K562 (cell line): ENCODE results near the gene SART3. TPM values are rescaled to one million over a fixed set of nuclear protein-coding genes. Genes with fewer than 3 reads are reported as not detected.

Experiments used
- ARID2 ChIP-seq: fragments of 450-650 bp; IDR thresholded peaks from 2 replicates; pipeline ENCODE4 v1.6.1; 2017; ENCODE audit warnings: antibody characterized with exemption, mild to moderate bottlenecking
- CBFA2T3 ChIP-seq: fragments of 450-650 bp; IDR thresholded peaks from 2 replicates; pipeline ENCODE4 v1.6.1; 2017
- CHD1 ChIP-seq: fragments of 200-600 bp; sonication (generic); IDR thresholded peaks from one replicate; pipeline ENCODE4 v1.6.1; 2012; ENCODE audit warnings: mild to moderate bottlenecking, moderate library complexity, low read length, inconsistent platforms
- HMG20A ChIP-seq: fragments of 450-650 bp; formaldehyde crosslinking; conservative IDR thresholded peaks from 2 replicates; pipeline ENCODE4 v1.4.0; 2020; ENCODE audit warnings: mild to moderate bottlenecking, mixed read lengths
- HNRNPL ChIP-seq: fragments of 200-400 bp; formaldehyde crosslinking; IDR thresholded peaks from 2 replicates; pipeline ENCODE4 v1.6.1; 2017; ENCODE audit warnings: low read depth, mild to moderate bottlenecking, low read length
- MYC ChIP-seq, 2 experiments: fragments of 250-450 bp in 1 of 2; sonication (Bioruptor Pico) in 1 of 2; IDR thresholded peaks; 2 replicates each; pipeline versions ENCODE4 v1.5.1 to v1.6.1; 2012 to 2021; ENCODE audit warnings: low read depth in 2 of 2, borderline replicate concordance in 1 of 2, improper control_type of control experiment in 1 of 2, low read length in 1 of 2, mild to moderate bottlenecking in 1 of 2, moderate library complexity in 1 of 2
- NR2C2 ChIP-seq, 2 experiments: fragments of 200-800 bp in 1 of 2; sonication (Bioruptor generic) in 1 of 2; sonication (generic) in 1 of 2; formaldehyde crosslinking in 1 of 2; IDR thresholded peaks; 2 replicates each; pipeline versions ENCODE4 v1.6.1 to v1.8.0; 2016 to 2022; ENCODE audit warnings: mild to moderate bottlenecking in 1 of 2, missing compliant biosample characterization in 1 of 2, missing genetic modification characterization in 1 of 2, missing genetic modification reagents in 1 of 2
- POLR2AphosphoS2 ChIP-seq: IDR thresholded peaks from 2 replicates; pipeline ENCODE4 v1.6.1; 2012; ENCODE audit warnings: low read length, improper control_type of control experiment
- POLR2AphosphoS5 ChIP-seq: IDR thresholded peaks from 2 replicates; pipeline ENCODE4 v1.6.1; 2011; ENCODE audit warnings: mild to moderate bottlenecking, low read depth, low read length, moderate library complexity; ENCODE audit not compliant: control insufficient read depth, insufficient read depth
- RBM17 ChIP-seq: fragments of 200-400 bp; formaldehyde crosslinking; IDR thresholded peaks from 2 replicates; pipeline ENCODE4 v1.6.1; 2017; ENCODE audit warnings: low read depth, mild to moderate bottlenecking, low read length, borderline replicate concordance
- SAFB2 ChIP-seq: fragments of 200-400 bp; formaldehyde crosslinking; IDR thresholded peaks from 2 replicates; pipeline ENCODE4 v1.6.1; 2018; ENCODE audit warnings: borderline replicate concordance, low read length, low read depth, moderate library complexity; ENCODE audit not compliant: severe bottlenecking
- SIX5 ChIP-seq, 2 experiments: IDR thresholded peaks; 2 replicates each; pipeline ENCODE4 v1.6.1; 2011; ENCODE audit warnings: low read length in 2 of 2, borderline replicate concordance in 1 of 2, low read depth in 1 of 2, mild to moderate bottlenecking in 1 of 2, moderate library complexity in 1 of 2; ENCODE audit not compliant: insufficient read depth in 1 of 2
- SP2 ChIP-seq: IDR thresholded peaks from 2 replicates; pipeline ENCODE4 v1.6.1; 2011; ENCODE audit warnings: mild to moderate bottlenecking, low read depth, low read length, moderate library complexity; ENCODE audit not compliant: poor library complexity, severe bottlenecking; ENCODE audit errors: extremely low read depth
- TCF3 ChIP-seq: sonication (generic); formaldehyde crosslinking; IDR thresholded peaks from 2 replicates; pipeline ENCODE4 v1.4.0; 2020; ENCODE audit warnings: mild to moderate bottlenecking, missing genetic modification reagents
- TGIF2 ChIP-seq: sonication (generic); formaldehyde crosslinking; IDR thresholded peaks from 2 replicates; pipeline ENCODE4 v1.8.1; 2022; ENCODE audit warnings: mild to moderate bottlenecking, missing genetic modification reagents, moderate library complexity
- ZNF232 ChIP-seq: sonication (generic); formaldehyde crosslinking; IDR thresholded peaks from 2 replicates; pipeline ENCODE4 v1.8.0; 2022; ENCODE audit warnings: mild to moderate bottlenecking, missing genetic modification reagents
- ZNF3 ChIP-seq: fragments of 250-450 bp; sonication (Bioruptor Pico); IDR thresholded peaks from 2 replicates; pipeline ENCODE4 v1.5.0; 2021; ENCODE audit warnings: mild to moderate bottlenecking, moderate library complexity
- ZNF589 ChIP-seq: fragments of 200-800 bp; sonication (Bioruptor generic); IDR thresholded peaks from 2 replicates; pipeline ENCODE4 v1.6.1; 2016; ENCODE audit warnings: low read depth, missing genetic modification characterization, missing compliant biosample characterization
- ZNF75A ChIP-seq: fragments of 450-650 bp; formaldehyde crosslinking; IDR thresholded peaks from 2 replicates; pipeline ENCODE4 v1.4.0; 2020; ENCODE audit warnings: mild to moderate bottlenecking
- polyA plus RNA-seq, 8 experiments: library from polyadenylated mRNA; depleted of rRNA in 4 of 8; stranded (reverse) in 5 of 8; unstranded in 3 of 8; fragments of >200 nt; fragmentation: Nextera tagmentation in 2 of 8; fragmentation: Illumina TruSeq in 1 of 8; extraction: Ambion mirVana in 2 of 8; extraction: Trizol in 1 of 8; gene quantifications; 2 replicates each; pipeline versions ENCODE4 v1.2.1 to v1.2.3, GENCODE V29; 2011 to 2014; ENCODE audit warnings: inconsistent platforms in 1 of 8, missing spikeins in 1 of 8
- total RNA-seq, 7 experiments: library from RNA; depleted of rRNA in 6 of 7; stranded (reverse); fragments of >200 nt in 6 of 7; fragmentation: Illumina TruSeq in 2 of 7; extraction: Trizol in 2 of 7; gene quantifications; 2 replicates each; pipeline versions ENCODE4 v1.2.1 to v1.2.3, GENCODE V29; 2011 to 2021; ENCODE audit warnings: low replicate concordance in 1 of 7
- TF ChIP-seq, protein P1 (sequence below): fragments of 450-650 bp; IDR thresholded peaks from 2 replicates; pipeline ENCODE4 v1.6.1; 2017; ENCODE audit warnings: antibody characterized with exemption
- TF ChIP-seq, protein P2 (sequence below): IDR thresholded peaks from 2 replicates; pipeline ENCODE4 v1.6.1; 2011; ENCODE audit warnings: borderline replicate concordance, low read depth, mild to moderate bottlenecking, moderate library complexity, low read length; ENCODE audit not compliant: insufficient read depth, poor library complexity, severe bottlenecking
- TF ChIP-seq, protein P3 (sequence below): fragments of 450-650 bp; IDR thresholded peaks from 2 replicates; pipeline ENCODE4 v1.7.0; 2016; ENCODE audit warnings: borderline replicate concordance

Gene SART3
- total and polyA plus RNA-seq, 9 of the 15 experiments (the other 6 are each of a cell fraction or from before 2014, with no cell fraction given): 8.9 to 167 (median 56.7) TPM

DNA sequence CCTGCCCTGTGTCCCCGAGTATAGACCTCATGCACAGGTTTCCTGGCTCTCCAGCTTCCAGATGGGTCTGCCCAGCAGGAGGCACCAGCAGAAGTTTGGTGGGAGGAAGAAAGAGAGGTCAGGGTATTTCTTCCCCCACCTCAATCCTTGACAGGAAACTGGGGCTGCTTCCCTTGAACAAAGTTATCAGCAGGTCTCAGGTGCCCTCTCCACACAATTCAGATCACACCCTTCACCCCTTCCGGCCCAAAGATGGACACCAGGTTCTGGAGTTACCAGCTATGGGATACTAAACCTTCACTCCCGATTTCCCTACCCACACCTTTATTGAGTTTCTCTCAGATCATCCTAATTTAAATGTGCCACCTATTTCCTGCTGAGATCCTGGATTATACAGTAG, 1.2 kb downstream of the SART3 start (continued):
- TF ChIP-seq ZNF232 (CRISPR knock-in tag): peak; percentile 50; the same call in 1 of the 2 replicates
- 0 out of 2 replicates have a peak, but pooled peaks have one; percentile 3 for TF ChIP-seq TCF3
- 0 out of 2 replicates have a peak, but pooled peaks have one; percentile 39 for TF ChIP-seq MYC (IDR thresholded peaks at IDR 0.05; ENCODE audit: low read depth, low read length)
- TF ChIP-seq MYC (CRISPR knock-in tag; IDR thresholded peaks at IDR 0.05; ENCODE audit: borderline replicate concordance, low read depth): no peak
- TF ChIP-seq, protein P1, sequence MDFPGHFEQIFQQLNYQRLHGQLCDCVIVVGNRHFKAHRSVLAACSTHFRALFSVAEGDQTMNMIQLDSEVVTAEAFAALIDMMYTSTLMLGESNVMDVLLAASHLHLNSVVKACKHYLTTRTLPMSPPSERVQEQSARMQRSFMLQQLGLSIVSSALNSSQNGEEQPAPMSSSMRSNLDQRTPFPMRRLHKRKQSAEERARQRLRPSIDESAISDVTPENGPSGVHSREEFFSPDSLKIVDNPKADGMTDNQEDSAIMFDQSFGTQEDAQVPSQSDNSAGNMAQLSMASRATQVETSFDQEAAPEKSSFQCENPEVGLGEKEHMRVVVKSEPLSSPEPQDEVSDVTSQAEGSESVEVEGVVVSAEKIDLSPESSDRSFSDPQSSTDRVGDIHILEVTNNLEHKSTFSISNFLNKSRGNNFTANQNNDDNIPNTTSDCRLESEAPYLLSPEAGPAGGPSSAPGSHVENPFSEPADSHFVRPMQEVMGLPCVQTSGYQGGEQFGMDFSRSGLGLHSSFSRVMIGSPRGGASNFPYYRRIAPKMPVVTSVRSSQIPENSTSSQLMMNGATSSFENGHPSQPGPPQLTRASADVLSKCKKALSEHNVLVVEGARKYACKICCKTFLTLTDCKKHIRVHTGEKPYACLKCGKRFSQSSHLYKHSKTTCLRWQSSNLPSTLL: no peak
- TF ChIP-seq NR2C2 (CRISPR knock-in tag; IDR thresholded peaks at IDR 0.05): no peak
- peak; percentile 42; the same call in 1 of the 2 replicates for TF ChIP-seq NR2C2 (tag; IDR thresholded peaks at IDR 0.05)
- TF ChIP-seq ZNF589 (CRISPR knock-in tag): peak; percentile 18; the same call in 1 of the 2 replicates
- TF ChIP-seq RBM17: no peak
- peak; percentile 22 for TF ChIP-seq CHD1
- TF ChIP-seq HMG20A (CRISPR knock-in tag): no peak
- TF ChIP-seq ZNF3: no peak
- TF ChIP-seq, protein P2, sequence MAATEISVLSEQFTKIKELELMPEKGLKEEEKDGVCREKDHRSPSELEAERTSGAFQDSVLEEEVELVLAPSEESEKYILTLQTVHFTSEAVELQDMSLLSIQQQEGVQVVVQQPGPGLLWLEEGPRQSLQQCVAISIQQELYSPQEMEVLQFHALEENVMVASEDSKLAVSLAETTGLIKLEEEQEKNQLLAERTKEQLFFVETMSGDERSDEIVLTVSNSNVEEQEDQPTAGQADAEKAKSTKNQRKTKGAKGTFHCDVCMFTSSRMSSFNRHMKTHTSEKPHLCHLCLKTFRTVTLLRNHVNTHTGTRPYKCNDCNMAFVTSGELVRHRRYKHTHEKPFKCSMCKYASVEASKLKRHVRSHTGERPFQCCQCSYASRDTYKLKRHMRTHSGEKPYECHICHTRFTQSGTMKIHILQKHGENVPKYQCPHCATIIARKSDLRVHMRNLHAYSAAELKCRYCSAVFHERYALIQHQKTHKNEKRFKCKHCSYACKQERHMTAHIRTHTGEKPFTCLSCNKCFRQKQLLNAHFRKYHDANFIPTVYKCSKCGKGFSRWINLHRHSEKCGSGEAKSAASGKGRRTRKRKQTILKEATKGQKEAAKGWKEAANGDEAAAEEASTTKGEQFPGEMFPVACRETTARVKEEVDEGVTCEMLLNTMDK: peak; percentile 17
- no peak for TF ChIP-seq ARID2
- TF ChIP-seq TGIF2 (CRISPR knock-in tag): no peak
- no peak for TF ChIP-seq POLR2AphosphoS2
- TF ChIP-seq CBFA2T3: 0 out of 2 replicates have a peak, but pooled peaks have one; percentile 12
- TF ChIP-seq, protein P3, sequence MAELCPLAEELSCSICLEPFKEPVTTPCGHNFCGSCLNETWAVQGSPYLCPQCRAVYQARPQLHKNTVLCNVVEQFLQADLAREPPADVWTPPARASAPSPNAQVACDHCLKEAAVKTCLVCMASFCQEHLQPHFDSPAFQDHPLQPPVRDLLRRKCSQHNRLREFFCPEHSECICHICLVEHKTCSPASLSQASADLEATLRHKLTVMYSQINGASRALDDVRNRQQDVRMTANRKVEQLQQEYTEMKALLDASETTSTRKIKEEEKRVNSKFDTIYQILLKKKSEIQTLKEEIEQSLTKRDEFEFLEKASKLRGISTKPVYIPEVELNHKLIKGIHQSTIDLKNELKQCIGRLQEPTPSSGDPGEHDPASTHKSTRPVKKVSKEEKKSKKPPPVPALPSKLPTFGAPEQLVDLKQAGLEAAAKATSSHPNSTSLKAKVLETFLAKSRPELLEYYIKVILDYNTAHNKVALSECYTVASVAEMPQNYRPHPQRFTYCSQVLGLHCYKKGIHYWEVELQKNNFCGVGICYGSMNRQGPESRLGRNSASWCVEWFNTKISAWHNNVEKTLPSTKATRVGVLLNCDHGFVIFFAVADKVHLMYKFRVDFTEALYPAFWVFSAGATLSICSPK: no peak
- no peak for TF ChIP-seq ZNF75A
- TF ChIP-seq HNRNPL: no peak
- TF ChIP-seq POLR2AphosphoS5: peak; percentile 19; the same call in 1 of the 2 replicates
- no peak for TF ChIP-seq SAFB2
- TF ChIP-seq SIX5 (IDR thresholded peaks at IDR 0.05; ENCODE audit: borderline replicate concordance in 1 of 2, insufficient read depth in 1 of 2, low read depth in 1 of 2, low read length in 2 of 2): no peak
- no peak for TF ChIP-seq SP2
